ENCODE measurements around the gene YBX2.

DNA sequence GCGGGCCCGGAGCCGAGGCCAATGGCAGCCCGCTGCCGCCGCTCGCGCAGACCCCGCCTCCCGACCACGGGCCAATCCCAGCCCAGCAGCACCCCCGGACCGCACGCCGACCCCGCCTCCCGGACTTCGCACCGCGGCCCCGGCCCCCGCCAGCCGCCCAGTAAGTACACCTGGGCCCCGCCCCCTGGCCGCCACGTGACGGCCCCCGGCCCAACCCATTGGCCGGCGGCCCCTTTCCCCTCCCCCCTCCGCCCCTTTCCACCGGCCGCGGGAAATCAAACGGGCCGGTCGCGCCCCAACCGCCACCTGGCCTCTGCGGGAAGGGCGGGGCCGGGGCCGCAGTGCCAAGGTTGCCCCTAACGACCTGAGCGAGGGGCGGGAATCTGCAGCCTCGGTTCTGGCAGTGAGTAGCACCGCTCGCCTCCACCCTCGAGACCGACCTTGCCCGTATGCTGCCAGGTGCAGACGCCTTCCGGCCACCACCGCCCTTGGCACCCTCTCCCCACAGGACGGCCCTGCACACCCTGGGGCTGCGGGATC, at the start of gene YBX2:
- no peak for TF ChIP-seq POLR2A (IDR thresholded peaks at IDR 0.05; ENCODE audit: low read length)
- no peak for TF ChIP-seq GATA1 (IDR thresholded peaks at IDR 0.05; ENCODE audit: low read depth, low read length)
